ENCODE measurements around the gene EXOG.

GRCh38 chr3:38522002-38522401 is 25.9 kb downstream of the EXOG start:
- no peak for TF ChIP-seq POLR2A (IDR thresholded peaks at IDR 0.05)
- no peak for TF ChIP-seq CTCF (IDR thresholded peaks at IDR 0.05)

Data from prostate gland (tissue), 2 donors.